Measurements from ENCODE around the gene PARG.
"Not testable (repeated sequence)": the region's sequence is repeated elsewhere in the genome, so short reads cannot be mapped to it uniquely, and the experiment has no call there.

PARG gene

GRCh38 chr10:49941447-49942338 lies at the start of gene PARG, which contains the start of gene TIMM23B:
Gene PARG, minus strand, starts transcription at chr10:49942027. Its CDS starts 302 bp downstream, at chr10:49941725.
Gene TIMM23B, plus strand, starts transcription at chr10:49942053. Its CDS starts 142 bp downstream, at chr10:49942195.
- peak; percentile 48 to 62 (median 52) for DNase-seq (ENCODE audit: low read depth in 3 of 3, low spot score in 1 of 3)

- not testable (repeated sequence) for DNase-seq (ENCODE audit: low read depth in 3 of 3, low spot score in 1 of 3)
Measured at GRCh38 chr10:49988376-49988775, 46.5 kb upstream of the PARG start, which contains the start of gene AGAP6. Gene AGAP6, plus strand, starts transcription at chr10:49988406. Its CDS starts 310 bp downstream, at chr10:49988716.

GRCh38 chr10:49987207-49987606 lies 45.4 kb upstream of the PARG start:
- not testable (repeated sequence) for DNase-seq (ENCODE audit: low read depth in 3 of 3, low spot score in 1 of 3)

DNA sequence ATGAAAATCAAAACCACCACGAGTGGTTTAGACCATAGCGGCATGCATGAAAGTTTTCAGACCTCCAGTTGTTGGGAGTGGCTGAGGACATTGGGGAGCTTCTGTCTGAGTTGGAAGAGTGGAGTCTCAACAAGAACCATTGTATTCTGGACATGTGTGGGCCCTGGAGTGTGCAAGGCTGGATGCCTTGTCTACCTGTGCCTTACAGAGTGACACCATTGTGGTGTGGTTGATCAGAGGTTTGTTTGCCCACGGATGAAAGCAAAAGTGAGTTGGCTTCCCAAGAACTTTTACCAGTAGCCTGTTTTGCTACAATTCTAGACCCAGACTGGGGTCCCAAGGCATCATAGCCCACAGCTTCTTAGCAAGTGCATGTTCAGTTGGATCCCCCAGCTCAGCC lies 35.9 kb upstream of the PARG start:
- not testable (repeated sequence) for DNase-seq (ENCODE audit: low read depth in 3 of 3, low spot score in 1 of 3)

- DNase-seq (ENCODE audit: low read depth in 3 of 3, low spot score in 1 of 3), result not testable (repeated sequence)
Measured at GRCh38 chr10:49972094-49972493, 30.3 kb upstream of the PARG start.

GRCh38 chr10:49971466-49971865 lies 29.6 kb upstream of the PARG start:
- not testable (repeated sequence) for DNase-seq (ENCODE audit: low read depth in 3 of 3, low spot score in 1 of 3)

GRCh38 chr10:49970331-49970857 lies 28.6 kb upstream of the PARG start:
- not testable (repeated sequence) for DNase-seq (ENCODE audit: low read depth in 3 of 3, low spot score in 1 of 3)

DNA sequence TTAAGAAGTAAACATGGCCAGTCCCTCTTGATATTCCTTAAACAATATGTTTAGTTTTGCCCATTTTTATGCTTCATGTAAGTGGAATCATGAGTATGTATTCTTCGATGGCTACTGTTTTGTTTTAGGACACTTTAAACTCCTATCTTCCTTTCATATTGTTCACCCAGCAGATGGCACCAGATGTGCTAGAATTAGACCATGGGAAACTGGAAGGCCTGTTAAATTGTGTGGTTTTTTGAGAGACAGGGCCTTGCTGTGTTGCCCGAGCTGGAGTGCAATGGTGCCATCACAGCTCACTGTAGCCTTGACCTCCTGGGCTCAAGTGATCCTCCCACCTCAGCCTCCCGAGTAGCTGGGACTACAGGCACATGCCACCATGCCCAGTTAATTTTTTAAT lies 11.3 kb upstream of the PARG start:
- not testable (repeated sequence) for DNase-seq (ENCODE audit: low read depth in 3 of 3, low spot score in 1 of 3)

- not testable (repeated sequence) for DNase-seq (ENCODE audit: low read depth in 3 of 3, low spot score in 1 of 3)
Measured at GRCh38 chr10:49952006-49952405, 10.2 kb upstream of the PARG start.

DNA sequence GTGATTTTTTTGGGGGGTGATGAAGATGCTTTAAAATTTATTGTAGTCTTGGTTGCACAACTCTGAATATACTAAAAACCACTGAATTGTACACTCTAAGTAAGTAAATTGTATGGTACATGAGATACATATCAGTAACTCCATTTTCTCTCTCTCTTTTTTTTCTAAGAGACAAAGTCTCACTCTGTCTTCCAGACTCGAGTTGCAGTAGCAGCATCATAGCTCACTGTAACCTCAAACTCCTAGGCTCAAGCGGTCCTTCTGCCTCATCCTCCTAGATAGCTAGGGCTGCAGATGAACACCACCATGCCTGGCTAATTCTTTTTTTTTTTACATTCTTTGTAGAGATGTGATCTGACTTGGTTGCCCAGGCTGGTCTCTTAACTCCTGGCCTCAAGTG lies 6.9 kb upstream of the PARG start:
- not testable (repeated sequence) for DNase-seq (ENCODE audit: low read depth in 3 of 3, low spot score in 1 of 3)

GRCh38 chr10:49948142-49948541 lies 6.3 kb upstream of the PARG start:
- DNase-seq (ENCODE audit: low read depth in 3 of 3, low spot score in 1 of 3), result not testable (repeated sequence)

- DNase-seq (ENCODE audit: low read depth in 3 of 3, low spot score in 1 of 3), result not testable (repeated sequence)
Measured at GRCh38 chr10:49943607-49944006, 1.8 kb upstream of the PARG start.

DNA sequence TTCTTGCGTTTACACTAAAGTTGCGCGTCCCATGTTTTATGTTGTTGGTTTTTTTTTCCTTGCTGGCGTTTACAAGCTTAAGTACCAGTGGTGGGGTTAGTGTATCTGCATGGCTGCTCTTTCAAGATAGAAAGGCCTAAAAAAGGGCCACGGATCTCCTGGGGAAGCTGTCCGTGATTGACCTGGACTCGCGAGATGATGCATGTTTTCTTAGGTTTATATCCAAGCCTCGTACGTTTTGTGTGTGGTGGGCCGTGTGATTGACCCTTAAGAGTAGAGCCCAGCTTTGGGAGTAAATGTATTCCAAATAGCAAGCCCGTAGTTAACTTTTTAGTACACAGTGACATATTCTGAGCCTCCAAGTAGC lies 495 bp upstream of the PARG start:
- not testable (repeated sequence) for DNase-seq (ENCODE audit: low read depth in 3 of 3, low spot score in 1 of 3)

GRCh38 chr10:49931959-49932728 lies 9.7 kb downstream of the PARG start:
- DNase-seq (ENCODE audit: low read depth in 3 of 3, low spot score in 1 of 3), result not testable (repeated sequence)

DNA sequence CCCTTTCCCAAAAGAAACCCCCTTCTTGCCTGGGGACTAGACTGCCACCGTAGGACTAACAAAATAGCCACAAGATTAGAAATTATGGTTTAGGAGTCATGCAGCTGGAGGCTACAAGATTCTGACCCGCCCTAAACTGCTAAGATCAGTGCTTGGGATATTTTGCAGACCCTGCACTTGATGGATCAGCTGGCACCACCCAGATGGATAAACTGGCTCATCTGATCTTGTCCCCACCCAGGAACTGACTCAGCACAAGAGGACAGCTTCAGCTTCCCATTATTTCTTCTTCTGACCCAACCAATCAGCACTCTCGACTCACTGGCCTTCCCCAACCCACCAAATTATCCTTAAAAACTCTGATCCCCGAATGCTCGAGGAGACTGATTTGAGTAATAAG lies 10.6 kb downstream of the PARG start:
- not testable (repeated sequence) for DNase-seq (ENCODE audit: low read depth in 3 of 3, low spot score in 1 of 3)

DNA sequence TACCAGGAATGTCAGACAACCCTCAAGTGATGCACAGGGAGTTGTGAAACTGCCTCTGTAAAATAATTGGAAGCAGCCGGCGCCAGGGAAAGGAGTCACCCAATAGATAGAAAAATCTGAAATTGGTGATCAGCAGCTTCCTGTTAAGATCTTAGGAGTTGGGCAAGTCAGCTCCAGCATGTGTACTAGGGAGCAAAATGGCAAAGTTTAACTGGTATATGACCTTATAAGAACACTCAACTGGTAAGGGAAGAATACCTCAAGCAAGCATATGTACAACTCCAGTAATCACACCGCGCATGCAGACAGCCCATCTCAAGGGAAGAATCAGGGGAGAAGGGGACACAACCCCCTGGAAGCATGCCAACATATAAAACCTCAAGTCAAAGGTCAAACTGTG lies 18.3 kb downstream of the PARG start:
- not testable (repeated sequence) for DNase-seq (ENCODE audit: low read depth in 3 of 3, low spot score in 1 of 3)

- DNase-seq (ENCODE audit: low read depth in 3 of 3, low spot score in 1 of 3), result not testable (repeated sequence)
Measured at GRCh38 chr10:49922041-49922440, 19.8 kb downstream of the PARG start.

DNA sequence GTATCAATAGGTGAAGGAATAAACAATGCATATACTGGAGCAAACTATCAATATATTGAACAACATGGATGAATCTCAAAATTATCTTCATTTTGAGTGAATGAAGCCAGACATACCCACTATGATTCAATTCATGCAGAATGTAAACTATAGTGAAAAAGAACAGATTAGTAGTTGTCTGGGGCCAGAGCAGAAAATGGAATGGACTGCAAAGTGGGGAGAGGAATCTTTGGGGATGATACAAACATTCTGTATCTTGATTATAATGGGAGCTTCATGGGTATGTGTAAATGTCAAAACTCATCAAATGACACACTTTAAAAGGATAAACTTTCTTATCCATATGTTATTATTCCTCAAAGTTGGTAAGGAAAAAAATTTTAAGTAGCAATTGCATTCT lies 23.9 kb downstream of the PARG start:
- DNase-seq (ENCODE audit: low read depth in 3 of 3, low spot score in 1 of 3), result not testable (repeated sequence)

GRCh38 chr10:49916451-49916850 lies 25.4 kb downstream of the PARG start:
- DNase-seq (ENCODE audit: low read depth in 3 of 3, low spot score in 1 of 3), result not testable (repeated sequence)

- not testable (repeated sequence) for DNase-seq (ENCODE audit: low read depth in 3 of 3, low spot score in 1 of 3)
Measured at GRCh38 chr10:49910295-49910694, 31.5 kb downstream of the PARG start.
